ENCODE results near the gene POLR1F.

The POLR1F gene

DNA sequence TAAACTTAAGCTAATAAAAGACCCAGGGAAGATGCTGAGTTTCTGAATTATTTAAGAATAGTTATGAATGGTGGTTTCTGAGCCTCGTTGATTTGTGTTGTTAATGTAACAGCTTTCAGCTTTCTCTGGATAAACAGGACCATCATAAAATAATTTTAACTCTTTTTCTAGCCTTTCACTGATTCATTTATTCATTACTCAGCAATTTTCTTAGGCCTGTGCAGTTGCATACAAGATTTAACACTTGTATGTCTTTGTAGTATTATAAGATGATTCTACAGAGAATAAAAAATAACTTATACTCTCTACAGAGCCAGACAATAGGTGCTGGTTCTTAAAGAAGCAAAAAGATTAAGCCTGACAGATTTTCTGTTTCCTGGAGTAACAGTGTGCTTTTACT lies 35.2 kb upstream of the POLR1F start:
- no peak overlapping the region for H3K4me3 ChIP-seq (ENCODE audit: low read depth, low read length)
- POLR2A ChIA-PET: no interaction called here
- TF ChIP-seq, protein P1, sequence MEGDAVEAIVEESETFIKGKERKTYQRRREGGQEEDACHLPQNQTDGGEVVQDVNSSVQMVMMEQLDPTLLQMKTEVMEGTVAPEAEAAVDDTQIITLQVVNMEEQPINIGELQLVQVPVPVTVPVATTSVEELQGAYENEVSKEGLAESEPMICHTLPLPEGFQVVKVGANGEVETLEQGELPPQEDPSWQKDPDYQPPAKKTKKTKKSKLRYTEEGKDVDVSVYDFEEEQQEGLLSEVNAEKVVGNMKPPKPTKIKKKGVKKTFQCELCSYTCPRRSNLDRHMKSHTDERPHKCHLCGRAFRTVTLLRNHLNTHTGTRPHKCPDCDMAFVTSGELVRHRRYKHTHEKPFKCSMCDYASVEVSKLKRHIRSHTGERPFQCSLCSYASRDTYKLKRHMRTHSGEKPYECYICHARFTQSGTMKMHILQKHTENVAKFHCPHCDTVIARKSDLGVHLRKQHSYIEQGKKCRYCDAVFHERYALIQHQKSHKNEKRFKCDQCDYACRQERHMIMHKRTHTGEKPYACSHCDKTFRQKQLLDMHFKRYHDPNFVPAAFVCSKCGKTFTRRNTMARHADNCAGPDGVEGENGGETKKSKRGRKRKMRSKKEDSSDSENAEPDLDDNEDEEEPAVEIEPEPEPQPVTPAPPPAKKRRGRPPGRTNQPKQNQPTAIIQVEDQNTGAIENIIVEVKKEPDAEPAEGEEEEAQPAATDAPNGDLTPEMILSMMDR (IDR thresholded peaks at IDR 0.05; ENCODE audit: insufficient read depth, low read length, missing control alignments): no peak
- CTCF ChIA-PET: interaction anchor here (1.2 to 1.3 kb wide), 2 partner anchors 10 to 31 kb away, joined by 4 read pairs; no protein-coding TSS in a partner anchor
- no peak for DNase-seq (ENCODE audit: low read depth, low spot score)

DNA sequence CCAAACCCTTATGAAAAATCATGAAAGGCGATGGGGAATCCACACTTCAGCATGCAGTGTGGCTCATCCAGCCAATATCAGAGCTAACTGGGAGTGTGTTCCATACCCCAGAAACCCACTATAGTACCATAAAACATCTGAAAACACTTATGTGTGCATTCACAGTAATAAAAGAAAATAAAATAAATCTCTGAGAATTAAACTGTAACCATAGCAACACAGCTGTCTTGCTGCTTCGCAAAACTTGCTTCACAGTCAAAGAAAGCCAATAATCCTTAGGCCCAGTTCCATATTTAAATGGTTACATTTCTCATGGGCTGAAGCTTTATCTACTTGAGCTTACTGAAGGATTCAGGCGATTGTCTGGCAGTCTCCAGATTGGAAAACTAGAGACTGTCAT lies 19.9 kb upstream of the POLR1F start:
- H3K4me3 ChIP-seq (ENCODE audit: low read depth, low read length): no peak overlapping the region
- DNase-seq (ENCODE audit: low read depth, low spot score): no peak
- ChIA-PET POLR2A (no interaction called here), CTCF (interaction anchor here (0.7 to 1.7 kb wide), 3 partner anchors 15 to 20 kb away, joined by 3 to 4 read pairs (median 3); partner anchors contain the start of gene POLR1F)
- TF ChIP-seq, protein P1 (IDR thresholded peaks at IDR 0.05; ENCODE audit: insufficient read depth, low read length, missing control alignments): no peak

DNA sequence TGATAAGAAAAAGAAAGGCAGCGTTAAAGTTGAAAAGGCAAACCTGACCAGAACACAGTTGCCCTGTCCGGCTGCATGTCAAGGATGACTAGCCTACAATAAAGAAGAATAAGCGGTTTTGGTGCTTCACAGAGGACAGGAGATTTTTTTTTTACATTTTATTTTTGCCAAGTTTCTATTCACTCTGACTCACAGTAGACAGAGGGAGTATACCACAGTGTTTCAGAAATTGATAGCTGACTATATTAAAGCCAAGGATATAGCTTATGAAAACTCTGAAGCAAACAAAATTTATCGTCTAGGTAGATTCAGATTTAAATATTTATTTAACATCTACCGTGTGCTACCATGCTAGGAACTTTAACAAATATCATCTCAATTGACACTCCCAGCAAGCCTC lies 16.9 kb upstream of the POLR1F start:
- POLR2A ChIA-PET: no interaction called here
- CTCF ChIA-PET: interaction anchor here (1.3 to 4.1 kb wide), 4 partner anchors 13 to 873 kb away, joined by 3 to 30 read pairs (median 4); partner anchors contain the start of gene POLR1F

DNA sequence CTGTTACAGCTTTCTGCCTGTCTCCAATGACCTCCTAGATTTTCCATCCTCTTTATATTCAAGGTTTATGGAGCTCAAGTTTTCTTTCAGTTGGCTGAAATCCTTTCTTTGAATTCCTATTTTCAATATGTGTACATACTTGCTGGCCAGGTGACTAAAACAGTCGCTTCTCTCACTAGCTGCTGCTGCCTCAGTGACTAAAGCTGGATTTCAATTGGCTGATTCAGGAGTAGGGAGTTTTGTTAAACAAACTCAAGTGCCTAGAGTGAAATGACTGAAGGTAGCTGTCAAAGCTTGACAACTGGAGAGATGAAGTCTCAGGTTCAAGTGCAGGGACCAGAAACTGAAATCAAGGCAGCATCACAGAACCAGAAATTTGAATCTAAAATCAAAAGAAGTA lies 6.7 kb upstream of the POLR1F start:
- DNase-seq (ENCODE audit: low read depth, low spot score): no peak
- ChIA-PET POLR2A (no interaction called here), CTCF (interaction anchor here (0.7 to 9.5 kb wide), 6 partner anchors 10 to 1539 kb away, joined by 3 to 378 read pairs (median 4); no protein-coding TSS in a partner anchor)
- TF ChIP-seq, protein P1 (IDR thresholded peaks at IDR 0.05; ENCODE audit: insufficient read depth, low read length, missing control alignments): no peak
- H3K4me3 ChIP-seq (ENCODE audit: low read depth, low read length): no peak overlapping the region

More for the DNA sequence above, 16.9 kb upstream of the POLR1F start:
- no peak overlapping the region for H3K4me3 ChIP-seq (ENCODE audit: low read depth, low read length)
- DNase-seq (ENCODE audit: low read depth, low spot score): no peak
- TF ChIP-seq, protein P1 (IDR thresholded peaks at IDR 0.05; ENCODE audit: insufficient read depth, low read length, missing control alignments): no peak

DNA sequence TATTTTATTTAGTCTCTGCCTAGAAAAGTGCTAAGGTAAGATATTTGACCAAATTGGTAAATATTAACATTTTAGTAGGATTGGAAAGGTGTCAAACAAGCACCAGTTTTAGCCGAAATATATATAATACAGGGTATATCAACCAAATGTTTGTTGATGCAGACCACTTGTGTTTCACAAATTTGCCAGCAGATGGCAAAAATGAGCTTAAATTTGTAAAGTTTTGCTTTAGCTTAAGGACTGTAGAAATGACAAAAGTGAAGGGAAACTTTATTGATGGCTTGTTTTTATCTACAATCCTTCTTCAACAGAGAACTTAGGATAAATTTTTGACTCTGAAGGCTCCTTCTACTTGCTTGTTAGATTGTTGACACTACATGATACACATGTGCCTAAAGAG lies 4.8 kb upstream of the POLR1F start:
- peak; percentile 2 for DNase-seq (ENCODE audit: low read depth, low spot score)
- POLR2A ChIA-PET: no interaction called here
- no peak overlapping the region for H3K4me3 ChIP-seq (ENCODE audit: low read depth, low read length)
- CTCF ChIA-PET: interaction anchor here (0.6 to 9.5 kb wide), 26 partner anchors 11 to 895 kb away, joined by 3 to 378 read pairs (median 4); no protein-coding TSS in a partner anchor
- TF ChIP-seq, protein P1 (IDR thresholded peaks at IDR 0.05; ENCODE audit: insufficient read depth, low read length, missing control alignments): peak; percentile 23

DNA sequence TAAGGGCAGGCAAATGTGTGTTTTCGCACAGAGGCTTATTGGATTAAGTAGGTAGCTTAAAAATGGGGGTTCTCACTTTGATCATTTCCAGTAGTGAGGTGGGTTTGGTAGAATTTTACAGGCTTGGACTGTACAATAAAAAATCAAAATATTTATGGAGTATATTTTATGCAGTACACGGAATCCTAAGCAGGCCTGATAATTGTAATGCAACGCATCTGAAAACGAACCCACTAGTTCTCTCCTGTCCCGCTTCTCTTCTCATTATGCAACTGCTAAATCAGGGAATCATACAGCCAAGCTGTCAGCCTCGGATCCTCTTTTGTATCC lies 377 bp upstream of the POLR1F start:
- DNase-seq (ENCODE audit: low read depth, low spot score): no peak
- ChIA-PET CTCF (interaction anchor here (0.7 to 9.5 kb wide), 24 partner anchors 9 to 1113 kb away, joined by 3 to 378 read pairs (median 4); no protein-coding TSS in a partner anchor), POLR2A (interaction anchor here (0.9 kb wide), 1 partner anchor 887 kb away, joined by 3 read pairs; no protein-coding TSS in a partner anchor)
- TF ChIP-seq, protein P1 (IDR thresholded peaks at IDR 0.05; ENCODE audit: insufficient read depth, low read length, missing control alignments): no peak
- no peak overlapping the region for H3K4me3 ChIP-seq (ENCODE audit: low read depth, low read length)
